ENCODE measurements around the gene DCC. TPM values are rescaled to one million over a fixed set of nuclear protein-coding genes. Genes with fewer than 3 reads are reported as not detected.

DCC gene
- total RNA-seq, 1 experiment from 2014 or later: 0.72 TPM

DNA sequence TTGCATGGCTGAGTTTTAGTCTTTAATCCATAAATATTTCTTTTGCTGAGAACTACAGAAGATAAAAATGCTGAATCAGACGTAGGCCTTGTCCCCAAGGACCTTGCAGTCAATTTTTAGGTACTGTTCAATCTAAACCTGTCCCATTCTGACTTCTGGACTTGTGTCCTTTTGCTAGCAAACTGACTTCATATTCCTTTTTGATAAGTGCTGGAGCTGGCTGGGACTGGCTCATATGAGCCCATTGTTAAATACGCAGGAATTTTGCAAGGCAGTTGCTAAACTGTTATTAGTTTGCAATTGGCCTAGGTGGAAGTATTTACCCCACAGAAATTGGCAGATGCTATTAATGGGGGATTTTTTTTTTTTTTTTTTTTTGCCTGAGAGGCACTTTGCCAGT lies 941.4 kb downstream of the DCC start (continued):
- TF ChIP-seq CTCF (IDR thresholded peaks at IDR 0.05): no peak
- no peak for TF ChIP-seq EMX1 (CRISPR knock-in tag; IDR thresholded peaks at IDR 0.05)
- TF ChIP-seq ARID4B (CRISPR knock-in tag; IDR thresholded peaks at IDR 0.05; ENCODE audit: borderline replicate concordance): no peak
- no peak for TF ChIP-seq OVOL2 (CRISPR knock-in tag; IDR thresholded peaks at IDR 0.05; ENCODE audit: borderline replicate concordance)

DNA sequence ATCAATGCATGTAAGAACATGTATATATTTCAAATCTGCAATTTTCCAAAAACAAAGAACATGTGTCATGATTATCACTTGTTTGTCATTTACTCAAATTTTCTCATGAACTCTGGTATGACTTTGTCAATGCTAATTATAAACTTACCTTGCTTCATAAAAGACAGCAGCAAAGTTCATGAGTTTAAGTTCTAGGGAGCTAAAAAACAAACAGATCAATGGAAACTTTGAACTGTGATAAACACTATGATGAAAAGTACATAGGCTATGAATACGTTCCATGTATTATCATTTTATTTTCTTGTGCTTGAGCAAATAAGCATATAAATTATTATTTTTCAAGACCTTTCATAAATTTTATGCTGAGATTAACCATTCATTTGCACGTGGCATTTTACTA lies 943.7 kb downstream of the DCC start:
- no peak overlapping the region for H3K4me3 Mint-ChIP-seq
- no peak for ATAC-seq
- ChIA-PET CTCF (no interaction called here), POLR2A (no interaction called here)
- H3K4me1 Mint-ChIP-seq: no peaks in the 10 kb centered on the region
- DNase-seq (ENCODE audit: low spot score): no peak
- no peak overlapping the region for H3K27ac Mint-ChIP-seq
- peaks cover 23% of the 10 kb centered on the region for H3K9me3 Mint-ChIP-seq
- TF ChIP-seq ZNF425 (CRISPR knock-in tag; conservative IDR thresholded peaks at IDR 0.05): no peak
- TF ChIP-seq E2F4 (CRISPR knock-in tag; IDR thresholded peaks at IDR 0.05; ENCODE audit: borderline replicate concordance, low read depth): no peak
- TF ChIP-seq, protein P1, sequence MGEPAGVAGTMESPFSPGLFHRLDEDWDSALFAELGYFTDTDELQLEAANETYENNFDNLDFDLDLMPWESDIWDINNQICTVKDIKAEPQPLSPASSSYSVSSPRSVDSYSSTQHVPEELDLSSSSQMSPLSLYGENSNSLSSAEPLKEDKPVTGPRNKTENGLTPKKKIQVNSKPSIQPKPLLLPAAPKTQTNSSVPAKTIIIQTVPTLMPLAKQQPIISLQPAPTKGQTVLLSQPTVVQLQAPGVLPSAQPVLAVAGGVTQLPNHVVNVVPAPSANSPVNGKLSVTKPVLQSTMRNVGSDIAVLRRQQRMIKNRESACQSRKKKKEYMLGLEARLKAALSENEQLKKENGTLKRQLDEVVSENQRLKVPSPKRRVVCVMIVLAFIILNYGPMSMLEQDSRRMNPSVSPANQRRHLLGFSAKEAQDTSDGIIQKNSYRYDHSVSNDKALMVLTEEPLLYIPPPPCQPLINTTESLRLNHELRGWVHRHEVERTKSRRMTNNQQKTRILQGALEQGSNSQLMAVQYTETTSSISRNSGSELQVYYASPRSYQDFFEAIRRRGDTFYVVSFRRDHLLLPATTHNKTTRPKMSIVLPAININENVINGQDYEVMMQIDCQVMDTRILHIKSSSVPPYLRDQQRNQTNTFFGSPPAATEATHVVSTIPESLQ (CRISPR knock-in tag; IDR thresholded peaks at IDR 0.05): no peak
- no peak for TF ChIP-seq ZMAT4 (CRISPR knock-in tag; IDR thresholded peaks at IDR 0.05)
- TF ChIP-seq, protein P2, sequence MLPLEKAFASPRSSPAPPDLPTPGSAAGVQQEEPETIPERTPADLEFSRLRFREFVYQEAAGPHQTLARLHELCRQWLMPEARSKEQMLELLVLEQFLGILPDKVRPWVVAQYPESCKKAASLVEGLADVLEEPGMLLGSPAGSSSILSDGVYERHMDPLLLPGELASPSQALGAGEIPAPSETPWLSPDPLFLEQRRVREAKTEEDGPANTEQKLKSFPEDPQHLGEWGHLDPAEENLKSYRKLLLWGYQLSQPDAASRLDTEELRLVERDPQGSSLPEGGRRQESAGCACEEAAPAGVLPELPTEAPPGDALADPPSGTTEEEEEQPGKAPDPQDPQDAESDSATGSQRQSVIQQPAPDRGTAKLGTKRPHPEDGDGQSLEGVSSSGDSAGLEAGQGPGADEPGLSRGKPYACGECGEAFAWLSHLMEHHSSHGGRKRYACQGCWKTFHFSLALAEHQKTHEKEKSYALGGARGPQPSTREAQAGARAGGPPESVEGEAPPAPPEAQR (CRISPR knock-in tag; IDR thresholded peaks at IDR 0.05): no peak
- no peak for TF ChIP-seq USF1 (CRISPR knock-in tag; IDR thresholded peaks at IDR 0.05)
- no peak for TF ChIP-seq IRF1 (CRISPR knock-in tag; IDR thresholded peaks at IDR 0.05)
- TF ChIP-seq HMGA2 (CRISPR knock-in tag; IDR thresholded peaks at IDR 0.05): no peak
- TF ChIP-seq RELA (CRISPR knock-in tag; IDR thresholded peaks at IDR 0.05; ENCODE audit: borderline replicate concordance): no peak
- no peak for TF ChIP-seq EMX1 (CRISPR knock-in tag; IDR thresholded peaks at IDR 0.05)
- no peak for TF ChIP-seq ZNF423 (CRISPR knock-in tag; IDR thresholded peaks at IDR 0.05)
- no peaks in the 10 kb centered on the region for H3K27me3 Mint-ChIP-seq (ENCODE audit: low read depth)
- H3K36me3 Mint-ChIP-seq: peaks cover 8% of the 10 kb centered on the region
